ENCODE data around the gene CAMK1D.

The CAMK1D gene

DNA sequence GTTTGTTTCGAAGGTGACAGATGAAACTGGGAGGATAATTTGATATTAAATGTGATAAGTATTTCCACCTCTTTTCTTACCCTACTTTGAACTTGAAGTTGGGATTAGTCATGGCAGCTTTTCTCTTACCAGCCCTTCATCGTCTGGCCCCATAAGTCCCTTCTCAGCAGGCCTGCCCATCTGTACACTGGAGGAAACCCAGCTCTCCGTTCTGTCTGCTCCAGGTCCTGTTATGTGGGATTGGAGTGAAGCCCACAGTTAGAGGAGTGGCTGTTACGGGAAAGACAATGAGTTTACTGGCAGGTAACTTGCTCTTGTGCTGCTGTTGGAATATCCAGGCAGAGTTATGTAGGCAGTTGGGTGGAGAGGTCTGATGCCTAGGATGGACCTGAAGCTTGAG lies 127.3 kb downstream of the CAMK1D start:
- no peak for TF ChIP-seq CTCF (IDR thresholded peaks at IDR 0.05; ENCODE audit: low read depth, low read length)
- H3K4me3 ChIP-seq (replicated peaks in 1 of 2; ENCODE audit: low read depth in 2 of 2, low read length in 2 of 2): no peak overlapping the region
- DNase-seq (ENCODE audit: low read depth in 2 of 2): no peak

GRCh38 chr10:12479437-12479844 lies 130.1 kb downstream of the CAMK1D start:
- no peak overlapping the region for H3K4me3 ChIP-seq (replicated peaks in 1 of 2; ENCODE audit: low read depth in 2 of 2, low read length in 2 of 2)
- TF ChIP-seq CTCF (IDR thresholded peaks at IDR 0.05; ENCODE audit: low read depth, low read length): no peak
- DNase-seq (ENCODE audit: low read depth in 2 of 2): no peak

GRCh38 chr10:12479924-12480323 lies 130.6 kb downstream of the CAMK1D start:
- no peak for DNase-seq (ENCODE audit: low read depth in 2 of 2)
- H3K4me3 ChIP-seq (replicated peaks in 1 of 2; ENCODE audit: low read depth in 2 of 2, low read length in 2 of 2): no peak overlapping the region
- TF ChIP-seq CTCF (IDR thresholded peaks at IDR 0.05; ENCODE audit: low read depth, low read length): no peak

GRCh38 chr10:12480440-12480839 lies 131.1 kb downstream of the CAMK1D start:
- no peak overlapping the region for H3K4me3 ChIP-seq (replicated peaks in 1 of 2; ENCODE audit: low read depth in 2 of 2, low read length in 2 of 2)
- no peak for TF ChIP-seq CTCF (IDR thresholded peaks at IDR 0.05; ENCODE audit: low read depth, low read length)
- no peak for DNase-seq (ENCODE audit: low read depth in 2 of 2)

DNA sequence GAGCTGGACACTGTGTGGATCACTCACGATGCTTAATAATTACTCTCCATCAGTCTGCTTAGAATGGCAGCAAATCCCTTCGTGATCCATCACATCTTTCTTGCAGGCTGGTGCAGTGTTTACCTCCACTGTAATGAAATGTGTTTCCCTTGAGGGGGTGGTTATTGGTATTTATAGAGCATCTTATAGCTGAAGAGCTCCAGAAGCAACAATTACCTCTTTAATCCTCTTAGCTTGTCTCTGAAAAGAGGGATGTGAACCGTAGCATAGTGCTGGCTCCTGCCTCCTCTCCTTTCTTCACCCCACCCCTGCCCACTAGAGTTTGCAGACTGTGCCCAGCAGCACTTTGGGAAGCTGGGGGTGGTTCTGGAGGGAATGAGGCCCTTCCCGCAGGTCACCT lies 132.6 kb downstream of the CAMK1D start:
- TF ChIP-seq CTCF (IDR thresholded peaks at IDR 0.05; ENCODE audit: low read depth, low read length): no peak
- no peak for DNase-seq (ENCODE audit: low read depth in 2 of 2)
- no peak overlapping the region for H3K4me3 ChIP-seq (replicated peaks in 1 of 2; ENCODE audit: low read depth in 2 of 2, low read length in 2 of 2)

DNA sequence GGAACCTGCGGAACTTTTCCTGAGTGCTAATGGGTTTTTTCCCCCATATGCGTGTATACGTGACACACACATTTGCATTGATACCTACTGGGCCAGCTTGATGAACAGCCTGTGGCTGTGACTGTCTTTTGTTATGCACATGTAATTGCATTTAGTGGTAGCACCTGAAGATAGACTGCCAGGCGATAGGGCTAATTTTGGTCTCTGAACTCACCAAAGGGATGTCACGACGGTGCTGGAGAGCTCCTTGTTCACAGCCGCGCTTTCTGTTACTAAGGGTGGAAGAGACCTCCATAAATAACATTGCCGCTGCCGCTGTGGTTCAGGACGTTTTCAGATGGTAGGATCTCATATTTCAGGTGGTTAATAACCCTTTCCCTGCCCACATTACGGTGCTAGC lies 133.2 kb downstream of the CAMK1D start:
- DNase-seq (ENCODE audit: low read depth in 2 of 2): no peak
- TF ChIP-seq CTCF (IDR thresholded peaks at IDR 0.05; ENCODE audit: low read depth, low read length): no peak
- H3K4me3 ChIP-seq (replicated peaks in 1 of 2; ENCODE audit: low read depth in 2 of 2, low read length in 2 of 2): no peak overlapping the region
